GM23338 (cell line): ENCODE results near the gene CAAP1. TPM values are rescaled to one million over a fixed set of nuclear protein-coding genes. Genes with fewer than 3 reads are reported as not detected.

ENCODE experiments used
- ATAC-seq: fragments of 200-7000 bp; cut with Tn5 transposase; 3 replicates; pipeline ENCODE4 v1.9.1; 2020
- DNase-seq: peaks from one replicate; pipeline ENCODE4 v3.0.0-alpha.2; 2015; ENCODE audit warnings: low spot score
- H2AFZ ChIP-seq: fragments of 200-600 bp; sonication (generic); 2 replicates; pipeline ENCODE4 v1.8.0; 2016; ENCODE audit warnings: antibody characterized with exemption, mild to moderate bottlenecking, moderate library complexity
- H3F3A ChIP-seq: fragments of 200-600 bp; sonication (generic); replicated peaks from 2 replicates; pipeline ENCODE4 v1.8.0; 2017; ENCODE audit warnings: antibody characterized with exemption, mixed run types, low read depth
- H3K27ac ChIP-seq: fragments of 200-600 bp; sonication (generic); 2 replicates; pipeline ENCODE4 v1.6.1; 2016; ENCODE audit warnings: low read depth
- H3K27me3 ChIP-seq: fragments of 200-600 bp; sonication (generic); 2 replicates; pipeline ENCODE4 v1.8.0; 2016; ENCODE audit warnings: mild to moderate bottlenecking, mixed run types, moderate library complexity; ENCODE audit not compliant: insufficient read depth
- H3K36me3 ChIP-seq: fragments of 200-600 bp; sonication (generic); 2 replicates; pipeline ENCODE4 v1.8.0; 2016; ENCODE audit warnings: mild to moderate bottlenecking; ENCODE audit not compliant: insufficient read depth
- H3K4me1 ChIP-seq: fragments of 200-600 bp; sonication (generic); 2 replicates; pipeline ENCODE4 v1.8.0; 2016; ENCODE audit warnings: mild to moderate bottlenecking, moderate library complexity; ENCODE audit not compliant: insufficient read depth
- H3K4me2 ChIP-seq: fragments of 200-600 bp; sonication (generic); 2 replicates; pipeline ENCODE4 v1.7.1; 2017; ENCODE audit warnings: mixed run types
- H3K4me3 ChIP-seq: fragments of 200-600 bp; sonication (generic); 2 replicates; pipeline ENCODE4 v1.6.1; 2016; ENCODE audit warnings: mixed run types
- H3K79me2 ChIP-seq: fragments of 200-600 bp; sonication (generic); replicated peaks from 2 replicates; pipeline ENCODE4 v1.8.0; 2017; ENCODE audit warnings: mild to moderate bottlenecking; ENCODE audit not compliant: insufficient read depth
- H3K9me2 ChIP-seq: fragments of 200-600 bp; sonication (generic); 2 replicates; pipeline ENCODE4 v1.8.0; 2017; ENCODE audit not compliant: insufficient read depth
- H4K20me1 ChIP-seq: fragments of 200-600 bp; sonication (generic); replicated peaks from 2 replicates; pipeline ENCODE4 v1.8.0; 2017; ENCODE audit warnings: mild to moderate bottlenecking; ENCODE audit not compliant: insufficient read depth
- H3K27ac Mint-ChIP-seq: 2 replicates; pipeline ENCODE4 v1.8.0; 2020; ENCODE audit warnings: inconsistent platforms, mild to moderate bottlenecking, moderate library complexity, mixed read lengths
- H3K27me3 Mint-ChIP-seq: 3 replicates; pipeline ENCODE4 v1.8.0; 2022; ENCODE audit warnings: low read depth, mild to moderate bottlenecking, moderate library complexity, mixed read lengths, inconsistent platforms; ENCODE audit not compliant: insufficient read depth, poor library complexity
- H3K36me3 Mint-ChIP-seq: 3 replicates; pipeline ENCODE4 v1.8.0; 2021; ENCODE audit warnings: low read depth, mild to moderate bottlenecking, inconsistent platforms, moderate library complexity, mixed read lengths
- H3K4me1 Mint-ChIP-seq: 3 replicates; pipeline ENCODE4 v1.8.0; 2020; ENCODE audit warnings: mild to moderate bottlenecking, inconsistent platforms, mixed read lengths
- H3K4me3 Mint-ChIP-seq: 3 replicates; pipeline ENCODE4 v1.8.0; 2021; ENCODE audit warnings: moderate library complexity, mild to moderate bottlenecking, inconsistent platforms, mixed read lengths
- H3K9me3 Mint-ChIP-seq: 3 replicates; pipeline ENCODE4 v1.8.0; 2020; ENCODE audit warnings: moderate library complexity, mild to moderate bottlenecking, inconsistent platforms, mixed read lengths
- CREB1 ChIP-seq: fragments of 250-450 bp; sonication (Bioruptor Pico); IDR thresholded peaks from 2 replicates; pipeline ENCODE4 v1.5.0; 2020; ENCODE audit warnings: low read depth, mild to moderate bottlenecking, moderate library complexity
- CTCF ChIP-seq, 2 experiments: fragments of 200-600 bp in 1 of 2; sonication (generic) in 1 of 2; conservative IDR thresholded peaks; 2 replicates each; pipeline versions ENCODE4 v1.5.1 to v1.6.1; 2016 to 2017; ENCODE audit warnings: antibody characterized with exemption in 2 of 2, low read depth in 2 of 2, mild to moderate bottlenecking in 2 of 2, moderate library complexity in 1 of 2
- ETS1 ChIP-seq: IDR thresholded peaks from 2 replicates; pipeline ENCODE4 v1.6.1; 2016; ENCODE audit warnings: antibody characterized with exemption
- EZH2 ChIP-seq: fragments of 200-600 bp; sonication (generic); IDR thresholded peaks from one replicate; pipeline ENCODE4 v1.8.0; 2017; ENCODE audit warnings: antibody characterized with exemption, mild to moderate bottlenecking, low read depth; ENCODE audit not compliant: unreplicated experiment
- EZH2phosphoT487 ChIP-seq: fragments of 200-600 bp; sonication (generic); IDR thresholded peaks from one replicate; pipeline ENCODE4 v1.8.1; 2018; ENCODE audit warnings: antibody characterized with exemption; ENCODE audit not compliant: unreplicated experiment
- JUNB ChIP-seq: IDR thresholded peaks from one replicate; pipeline ENCODE4 v1.6.1; 2016; ENCODE audit warnings: antibody characterized with exemption; ENCODE audit not compliant: unreplicated experiment
- NANOG ChIP-seq: IDR thresholded peaks from 2 replicates; pipeline ENCODE4 v1.6.1; 2016; ENCODE audit warnings: antibody characterized with exemption, borderline replicate concordance
- POLR2AphosphoS5 ChIP-seq: IDR thresholded peaks from 2 replicates; pipeline ENCODE4 v1.6.1; 2016; ENCODE audit warnings: antibody characterized with exemption, low read depth
- STAT1 ChIP-seq: IDR thresholded peaks from one replicate; pipeline ENCODE4 v1.6.1; 2016; ENCODE audit warnings: antibody characterized with exemption; ENCODE audit not compliant: unreplicated experiment
- ZNF114 ChIP-seq: fragments of 250-450 bp; sonication (Bioruptor Pico); IDR thresholded peaks from 2 replicates; pipeline ENCODE4 v1.5.0; 2020; ENCODE audit warnings: mild to moderate bottlenecking, moderate library complexity
- ZNF331 ChIP-seq: fragments of 250-450 bp; sonication (Bioruptor Pico); IDR thresholded peaks from 2 replicates; pipeline ENCODE4 v1.5.0; 2020; ENCODE audit warnings: low read depth, mild to moderate bottlenecking, moderate library complexity
- ZNF462 ChIP-seq: fragments of 250-450 bp; sonication (Bioruptor Pico); IDR thresholded peaks from 2 replicates; pipeline ENCODE4 v1.5.0; 2020; ENCODE audit warnings: mild to moderate bottlenecking, moderate library complexity
- polyA plus RNA-seq: library from polyadenylated mRNA; unstranded; fragments of >200 nt; fragmentation: Nextera tagmentation; extraction: Ambion mirVana; gene quantifications from 2 replicates; pipeline ENCODE4 v1.2.1, GENCODE V29; 2016
- total RNA-seq: library from RNA; depleted of rRNA; stranded (reverse); fragments of >200 nt; shearing (Covaris generic); gene quantifications from 2 replicates; pipeline ENCODE4 v1.2.3, GENCODE V29; 2014
- TF ChIP-seq, protein P1 (sequence below): IDR thresholded peaks from one replicate; pipeline ENCODE4 v1.6.1; 2018; ENCODE audit warnings: antibody characterized with exemption; ENCODE audit not compliant: unreplicated experiment

Gene CAAP1
- total and polyA plus RNA-seq, 2 experiments from 2014 or later = 47.9 to 59.7 TPM

- no peaks in the 10 kb centered on the region for H3K4me1 Mint-ChIP-seq
- H3K36me3 ChIP-seq = peaks cover 38% of the 10 kb centered on the region
Observed at GRCh38 chr9:26928902-26929495, 36.4 kb upstream of the CAAP1 start.

More at GRCh38 chr9:26928902-26929495, 36.4 kb upstream of the CAAP1 start:
- H3K36me3 Mint-ChIP-seq = peaks cover 37% of the 10 kb centered on the region
- Histone ChIP-seq H3K4me2 (no peak overlapping the region), H3F3A (no peaks in the 10 kb centered on the region), H3K27me3 (no peaks in the 10 kb centered on the region), H3K4me1 (no peaks in the 10 kb centered on the region), H3K9me2 (no peaks in the 10 kb centered on the region), H2AFZ (no peak overlapping the region), H3K27ac (no peak overlapping the region), H4K20me1 (peaks cover 6% of the 10 kb centered on the region; the same call in 1 of the 2 replicates), H3K4me3 (no peak overlapping the region), H3K79me2 (peaks cover 29% of the 10 kb centered on the region)
- no peak overlapping the region for H3K27ac Mint-ChIP-seq
- no peak for DNase-seq
- no peak for ATAC-seq
- H3K27me3 Mint-ChIP-seq = no peaks in the 10 kb centered on the region
- TF ChIP-seq ETS1 (no peak), ZNF331 (no peak), EZH2 (no peak), EZH2phosphoT487 (no peak), ZNF462 (CRISPR knock-in tag) (no peak), JUNB (no peak), NANOG (no peak), ZNF114 (CRISPR knock-in tag) (no peak), CTCF (conservative IDR thresholded peaks at IDR 0.05; ENCODE audit: low read depth in 2 of 2) (no peak), POLR2AphosphoS5 (no peak), CREB1 (CRISPR knock-in tag) (no peak), STAT1 (no peak)
- TF ChIP-seq, protein P1, sequence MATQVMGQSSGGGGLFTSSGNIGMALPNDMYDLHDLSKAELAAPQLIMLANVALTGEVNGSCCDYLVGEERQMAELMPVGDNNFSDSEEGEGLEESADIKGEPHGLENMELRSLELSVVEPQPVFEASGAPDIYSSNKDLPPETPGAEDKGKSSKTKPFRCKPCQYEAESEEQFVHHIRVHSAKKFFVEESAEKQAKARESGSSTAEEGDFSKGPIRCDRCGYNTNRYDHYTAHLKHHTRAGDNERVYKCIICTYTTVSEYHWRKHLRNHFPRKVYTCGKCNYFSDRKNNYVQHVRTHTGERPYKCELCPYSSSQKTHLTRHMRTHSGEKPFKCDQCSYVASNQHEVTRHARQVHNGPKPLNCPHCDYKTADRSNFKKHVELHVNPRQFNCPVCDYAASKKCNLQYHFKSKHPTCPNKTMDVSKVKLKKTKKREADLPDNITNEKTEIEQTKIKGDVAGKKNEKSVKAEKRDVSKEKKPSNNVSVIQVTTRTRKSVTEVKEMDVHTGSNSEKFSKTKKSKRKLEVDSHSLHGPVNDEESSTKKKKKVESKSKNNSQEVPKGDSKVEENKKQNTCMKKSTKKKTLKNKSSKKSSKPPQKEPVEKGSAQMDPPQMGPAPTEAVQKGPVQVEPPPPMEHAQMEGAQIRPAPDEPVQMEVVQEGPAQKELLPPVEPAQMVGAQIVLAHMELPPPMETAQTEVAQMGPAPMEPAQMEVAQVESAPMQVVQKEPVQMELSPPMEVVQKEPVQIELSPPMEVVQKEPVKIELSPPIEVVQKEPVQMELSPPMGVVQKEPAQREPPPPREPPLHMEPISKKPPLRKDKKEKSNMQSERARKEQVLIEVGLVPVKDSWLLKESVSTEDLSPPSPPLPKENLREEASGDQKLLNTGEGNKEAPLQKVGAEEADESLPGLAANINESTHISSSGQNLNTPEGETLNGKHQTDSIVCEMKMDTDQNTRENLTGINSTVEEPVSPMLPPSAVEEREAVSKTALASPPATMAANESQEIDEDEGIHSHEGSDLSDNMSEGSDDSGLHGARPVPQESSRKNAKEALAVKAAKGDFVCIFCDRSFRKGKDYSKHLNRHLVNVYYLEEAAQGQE = no peak
- no peak overlapping the region for H3K4me3 Mint-ChIP-seq
- no peaks in the 10 kb centered on the region for H3K9me3 Mint-ChIP-seq
